H1 (cell line): Measurements from ENCODE around the gene CAPN8. TPM values are rescaled to one million over a fixed set of nuclear protein-coding genes. Genes with fewer than 3 reads are reported as not detected.

Source experiments
- CHD7 ChIP-seq: fragments of 300-600 bp; sonication (generic); IDR thresholded peaks from 2 replicates; pipeline ENCODE4 v1.7.1; 2012; ENCODE audit warnings: low read length, moderate library complexity, mild to moderate bottlenecking, inconsistent platforms; ENCODE audit not compliant: insufficient replicate concordance
- EP300 ChIP-seq, 2 experiments: IDR thresholded peaks; 1 replicate in 1 of 2; 2 replicates in 1 of 2; pipeline ENCODE4 v1.6.1; 2011 to 2012; ENCODE audit warnings: low read depth in 2 of 2, low read length in 2 of 2, mild to moderate bottlenecking in 2 of 2, borderline replicate concordance in 1 of 2, inconsistent platforms in 1 of 2, moderate library complexity in 1 of 2
- KDM5A ChIP-seq: fragments of 200-600 bp; IDR thresholded peaks from 2 replicates; pipeline ENCODE4 v1.7.1; 2012; ENCODE audit warnings: mild to moderate bottlenecking, low read length, inconsistent platforms, mixed read lengths
- MAX ChIP-seq: IDR thresholded peaks from 2 replicates; pipeline ENCODE4 v1.6.1; 2012; ENCODE audit warnings: inconsistent platforms
- RXRA ChIP-seq: IDR thresholded peaks from 2 replicates; pipeline ENCODE4 v1.6.1; 2011; ENCODE audit warnings: low read depth, mild to moderate bottlenecking, low read length, moderate library complexity; ENCODE audit not compliant: insufficient read depth
- SIX5 ChIP-seq: IDR thresholded peaks from 2 replicates; pipeline ENCODE4 v1.6.1; 2011; ENCODE audit warnings: mild to moderate bottlenecking, low read depth, low read length
- ZNF274 ChIP-seq: IDR thresholded peaks from 2 replicates; pipeline ENCODE4 v1.7.0; 2012; ENCODE audit warnings: low read length, borderline replicate concordance; ENCODE audit errors: extremely low read depth
- polyA plus RNA-seq, 7 experiments: library from polyadenylated mRNA; depleted of rRNA in 3 of 7; stranded (reverse) in 5 of 7; unstranded in 2 of 7; fragments of >200 nt in 5 of 7; fragments of 200-250 nt in 2 of 7; gene quantifications; 1 replicate in 5 of 7; 2 replicates in 1 of 7; 4 replicates in 1 of 7; pipeline versions ENCODE4 v1.2.1 to v1.2.3, GENCODE V29; 2011 to 2013; ENCODE audit warnings: missing spikeins in 2 of 7, mixed read lengths in 2 of 7
- total RNA-seq: library from RNA; stranded (reverse); fragmentation: NEBNext Ultra II Directional; extraction: Animal tissue kit (Norgen Biotek cat#: 25700); gene quantifications from 2 replicates; pipeline ENCODE4 v1.2.1, GENCODE V29; 2021

CAPN8 gene
- total and polyA plus RNA-seq, 2 of the 8 experiments (the other 6 are each of a cell fraction or from before 2014, with no cell fraction given) = 0.20 to 0.26 TPM

DNA sequence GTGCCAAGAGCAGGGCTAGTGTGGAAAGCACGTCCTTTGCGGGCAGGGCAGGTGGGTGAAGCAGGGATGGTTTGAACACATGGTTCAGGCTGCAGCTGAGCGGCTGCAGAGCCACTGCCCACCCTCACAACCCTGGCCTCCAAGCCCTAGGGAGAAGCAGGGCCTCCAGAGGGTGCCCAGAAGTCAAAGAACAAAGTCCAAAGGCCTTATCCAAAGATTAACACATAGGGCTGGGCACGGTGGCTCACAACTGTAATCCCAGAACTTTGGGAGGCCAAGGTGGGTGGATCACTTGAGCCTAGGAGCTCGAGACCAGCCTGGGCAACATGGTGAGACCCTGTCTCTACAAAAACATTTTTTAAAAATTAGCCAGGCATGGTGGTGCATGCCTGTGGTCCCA, 46.8 kb downstream of the CAPN8 start (continued):
- TF ChIP-seq ZNF274 (no peak), SIX5 (no peak), KDM5A (no peak), EP300 (IDR thresholded peaks at IDR 0.05; ENCODE audit: borderline replicate concordance in 1 of 2, low read depth in 2 of 2, low read length in 2 of 2) (no peak), MAX (no peak), CHD7 (no peak), RXRA (no peak)
